Endometrial microvascular endothelial cells (primary cell): ENCODE data around the gene KIAA1143. TPM values are rescaled to one million over a fixed set of nuclear protein-coding genes. Genes with fewer than 3 reads are reported as not detected.

Experiments
- total RNA-seq: library from RNA; depleted of rRNA; stranded (reverse); fragments of >200 nt; gene quantifications from one replicate; pipeline ENCODE4 v1.2.3, GENCODE V29; 2015; ENCODE audit errors: inconsistent ontology term

KIAA1143 gene
- total RNA-seq, 1 donor from 2014 or later: 21.9 TPM

Other genes starting within 250 kb of the KIAA1143 start
- 0.93 TPM for gene ZKSCAN7, start 206.4 kb downstream of the KIAA1143 start, total RNA-seq
- 0.65 TPM for gene ZNF660, start 176.7 kb downstream of the KIAA1143 start, total RNA-seq
- gene ZNF197, start 136.6 kb downstream of the KIAA1143 start, total RNA-seq: 3.8 TPM
- 22.9 TPM for gene ZNF35, start 112.9 kb downstream of the KIAA1143 start, total RNA-seq
- gene ZNF502, start 49.0 kb downstream of the KIAA1143 start, total RNA-seq: 0.28 TPM
- gene ZNF501, start 32.0 kb downstream of the KIAA1143 start, total RNA-seq: 2.6 TPM
- 16.3 TPM for gene KIF15, start 175 bp upstream of the KIAA1143 start, total RNA-seq
- 12.2 TPM for gene TMEM42, start 100.3 kb upstream of the KIAA1143 start, total RNA-seq
- 0.09 TPM for gene TGM4, start 113.0 kb upstream of the KIAA1143 start, total RNA-seq
- gene ZDHHC3, start 214.6 kb upstream of the KIAA1143 start, total RNA-seq: 76.5 TPM
- 84.8 TPM for gene EXOSC7, start 214.6 kb upstream of the KIAA1143 start, total RNA-seq